GM18505 (cell line): ENCODE results near the gene ABCC9.
"Not testable (repeated sequence)": the region's sequence is repeated elsewhere in the genome, so short reads cannot be mapped to it uniquely, and the experiment has no call there.

Experiments
- ATAC-seq: cut with Tn5 transposase; IDR thresholded peaks from one replicate; pipeline ENCODE4 v1.9.1; 2021; ENCODE audit not compliant: unreplicated experiment
- POLR2A ChIP-seq: IDR thresholded peaks from 4 replicates; pipeline ENCODE4 v1.6.1; 2011; ENCODE audit warnings: borderline replicate concordance; ENCODE audit not compliant: insufficient read depth, insufficient read length; ENCODE audit errors: extremely low read depth

Gene ABCC9

DNA sequence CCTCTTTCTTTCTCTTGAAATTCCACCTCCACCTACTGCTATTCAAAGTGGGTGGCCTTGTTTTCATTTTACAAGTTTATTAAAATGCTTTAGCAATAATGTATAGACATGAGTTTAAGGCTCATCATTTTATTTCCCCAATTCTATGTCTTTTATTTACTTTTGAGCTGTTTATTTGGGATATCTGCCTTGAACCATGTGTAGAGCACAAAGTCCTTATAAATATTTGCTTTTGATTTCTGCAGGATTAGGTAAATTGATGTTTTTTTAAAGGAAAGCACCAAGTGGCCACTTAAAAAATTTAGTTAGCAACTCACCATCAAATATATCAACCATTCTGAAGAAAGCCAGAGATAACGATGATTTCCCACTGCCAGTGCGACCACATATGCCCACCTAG, 126.9 kb downstream of the ABCC9 start:
- no peak for TF ChIP-seq POLR2A
- ATAC-seq = no peak

DNA sequence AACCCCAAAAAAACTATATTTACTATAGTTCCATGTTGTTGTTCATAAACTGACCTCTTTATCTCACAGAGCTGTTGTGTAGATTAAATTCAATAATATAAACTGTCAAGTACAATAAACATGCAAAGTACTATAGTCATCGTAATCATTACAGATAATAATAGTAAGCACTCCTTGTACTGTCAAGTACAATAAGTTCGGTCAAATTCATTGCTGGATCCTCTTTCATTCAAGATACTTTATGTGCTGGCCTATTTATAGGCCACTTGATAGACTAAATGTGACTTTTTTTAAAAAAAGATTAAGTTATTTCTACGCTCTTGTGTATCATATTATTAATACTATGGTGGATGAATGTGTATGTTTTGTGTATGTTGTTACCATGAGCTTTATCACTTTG, 127.5 kb downstream of the ABCC9 start:
- TF ChIP-seq POLR2A = no peak
- no peak for ATAC-seq

DNA sequence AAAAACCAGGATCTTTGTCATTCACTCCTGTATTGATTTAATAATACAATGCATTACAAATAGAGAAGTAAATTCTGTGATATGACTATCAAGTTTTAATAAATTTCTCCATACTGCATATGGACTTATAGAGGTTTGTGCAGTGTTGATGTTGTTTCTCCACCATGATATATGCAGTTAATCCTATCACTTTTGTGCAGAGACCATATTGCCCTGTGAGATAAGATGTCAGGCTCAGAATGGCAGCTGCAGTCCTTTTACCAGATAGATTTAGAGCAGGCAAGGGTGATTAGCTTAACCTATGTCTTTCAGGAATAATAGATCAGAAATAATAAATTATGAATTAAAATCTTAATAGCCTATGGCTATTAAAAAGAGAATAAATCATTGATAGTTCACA, 128.1 kb downstream of the ABCC9 start:
- no peak for ATAC-seq
- no peak for TF ChIP-seq POLR2A

DNA sequence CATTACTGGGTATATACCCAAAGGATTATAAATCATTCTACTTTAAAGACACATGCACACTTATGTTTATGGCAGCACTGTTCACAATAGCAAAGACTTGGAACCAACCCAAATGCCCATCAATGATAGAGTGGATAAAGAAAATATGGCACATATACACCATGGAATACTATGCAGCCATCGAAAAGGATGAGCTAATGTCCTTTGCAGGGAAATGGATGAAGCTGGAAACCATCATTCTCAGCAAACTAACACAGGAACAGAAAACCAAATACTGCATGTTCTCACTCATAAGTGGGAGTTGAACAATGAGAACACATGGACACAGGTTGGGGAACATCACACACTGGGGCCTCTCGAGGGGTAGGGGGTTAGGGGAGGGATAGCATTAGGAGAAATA, 128.9 kb downstream of the ABCC9 start:
- not testable (repeated sequence) for ATAC-seq

DNA sequence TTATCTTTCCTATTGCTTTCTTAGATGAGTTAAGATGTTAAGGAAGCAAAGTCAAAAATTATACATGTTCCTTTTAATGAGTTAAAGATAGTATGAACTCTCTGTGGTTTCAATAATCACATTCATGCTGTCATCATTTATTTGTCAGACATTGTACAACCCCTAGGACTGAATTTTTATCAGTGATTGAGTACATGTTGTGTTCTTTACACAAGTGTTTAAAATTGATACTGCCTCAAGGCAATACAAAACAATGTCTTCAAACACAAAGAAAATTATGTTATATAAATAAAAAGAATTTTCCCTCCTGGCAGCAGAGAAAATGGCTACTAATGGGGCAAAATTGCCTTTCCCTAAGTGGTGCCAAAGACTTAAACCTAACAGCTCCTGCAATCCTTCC, 132.1 kb downstream of the ABCC9 start:
- TF ChIP-seq POLR2A = no peak
- ATAC-seq = no peak

DNA sequence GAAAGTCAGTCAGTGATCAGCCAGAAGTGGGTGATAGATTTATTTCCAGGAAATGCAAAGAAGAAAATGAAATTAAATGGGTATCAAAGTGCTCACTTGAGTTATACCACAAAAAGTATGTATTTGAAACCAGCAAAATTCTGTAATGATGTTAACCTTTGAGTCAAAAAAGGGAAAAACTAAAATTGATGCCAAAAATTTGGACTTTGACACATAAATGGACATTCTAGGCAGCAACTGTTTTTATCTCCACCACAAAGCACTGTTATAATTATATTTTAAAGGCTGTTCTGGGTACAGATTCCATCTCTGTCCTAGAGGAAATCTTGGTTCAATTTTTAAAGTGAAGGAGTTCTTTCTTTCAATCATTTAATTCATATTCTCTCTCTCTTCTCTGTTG, 135.0 kb downstream of the ABCC9 start:
- no peak for ATAC-seq
- TF ChIP-seq POLR2A = no peak

DNA sequence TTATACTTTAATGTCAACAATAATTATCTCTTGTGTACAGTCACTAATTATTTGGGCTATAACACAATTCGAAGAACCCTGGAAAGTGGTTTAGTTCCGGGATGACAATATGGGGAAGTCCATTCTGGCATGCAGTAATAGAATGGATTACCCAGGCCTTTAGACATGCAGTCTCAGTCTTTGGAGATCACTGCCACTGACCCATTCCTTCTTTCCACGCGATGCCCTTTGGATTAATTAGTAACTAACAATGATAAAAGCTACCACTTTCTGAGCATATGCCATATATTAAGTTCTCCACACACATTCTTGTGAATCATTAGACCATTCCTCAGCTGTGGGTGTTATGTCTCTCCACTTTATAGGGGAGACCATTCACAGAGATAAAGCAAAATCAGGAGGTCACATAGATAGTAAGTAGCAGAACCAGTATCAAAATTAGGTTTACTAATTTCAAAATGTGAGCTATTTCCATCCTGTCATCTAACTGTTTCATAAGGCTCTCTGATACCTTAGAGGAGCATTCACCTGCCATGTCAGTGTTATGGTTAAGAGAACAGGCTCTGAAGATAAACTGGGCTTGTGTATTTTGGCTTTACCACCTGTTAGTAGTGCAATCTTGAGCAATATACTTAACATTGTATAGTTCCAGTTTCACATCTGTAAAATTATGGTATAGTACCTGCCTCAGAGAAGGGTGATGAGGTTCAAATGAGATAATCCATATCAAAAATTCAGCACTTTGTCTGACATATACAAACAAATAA, 139.5 kb downstream of the ABCC9 start:
- no peak for TF ChIP-seq POLR2A
- no peak for ATAC-seq

DNA sequence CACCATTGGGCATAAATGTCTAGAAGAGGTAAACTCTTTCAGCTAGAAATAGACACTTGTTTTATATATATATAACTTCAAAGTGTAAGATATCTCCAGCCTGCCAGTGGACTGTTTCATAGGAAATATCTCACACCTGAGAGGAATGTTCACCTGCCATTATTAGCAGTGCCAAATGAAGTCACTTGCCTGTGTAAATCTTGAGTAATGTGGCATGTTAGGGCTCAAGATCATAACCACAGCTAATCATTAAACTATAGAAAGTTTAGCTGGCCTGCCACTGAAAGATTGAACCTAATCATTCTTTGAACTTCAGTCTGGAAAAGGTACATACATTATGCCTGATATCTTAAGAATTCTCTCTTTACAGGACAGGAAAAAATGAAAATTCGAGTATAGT, 141.2 kb downstream of the ABCC9 start:
- ATAC-seq = no peak
- no peak for TF ChIP-seq POLR2A

DNA sequence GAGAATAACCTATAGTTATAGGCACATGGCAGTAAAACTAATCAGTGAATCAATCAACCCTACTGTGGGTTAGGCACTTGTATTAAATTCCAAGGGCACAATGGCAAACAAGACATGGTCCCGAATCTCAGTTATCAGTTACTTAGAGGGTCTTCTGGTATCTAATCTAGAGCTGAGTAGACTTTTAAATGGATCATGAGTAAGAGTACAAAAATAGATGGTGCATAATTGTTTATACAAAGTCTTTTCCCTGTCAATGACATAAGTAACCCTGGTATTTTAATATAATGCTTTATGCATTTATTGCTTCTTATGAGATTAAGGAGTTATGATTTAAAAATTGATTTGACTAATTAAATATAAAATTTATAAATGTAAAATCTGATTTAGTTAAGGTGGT, 143.7 kb downstream of the ABCC9 start:
- TF ChIP-seq POLR2A = no peak
- ATAC-seq = no peak

DNA sequence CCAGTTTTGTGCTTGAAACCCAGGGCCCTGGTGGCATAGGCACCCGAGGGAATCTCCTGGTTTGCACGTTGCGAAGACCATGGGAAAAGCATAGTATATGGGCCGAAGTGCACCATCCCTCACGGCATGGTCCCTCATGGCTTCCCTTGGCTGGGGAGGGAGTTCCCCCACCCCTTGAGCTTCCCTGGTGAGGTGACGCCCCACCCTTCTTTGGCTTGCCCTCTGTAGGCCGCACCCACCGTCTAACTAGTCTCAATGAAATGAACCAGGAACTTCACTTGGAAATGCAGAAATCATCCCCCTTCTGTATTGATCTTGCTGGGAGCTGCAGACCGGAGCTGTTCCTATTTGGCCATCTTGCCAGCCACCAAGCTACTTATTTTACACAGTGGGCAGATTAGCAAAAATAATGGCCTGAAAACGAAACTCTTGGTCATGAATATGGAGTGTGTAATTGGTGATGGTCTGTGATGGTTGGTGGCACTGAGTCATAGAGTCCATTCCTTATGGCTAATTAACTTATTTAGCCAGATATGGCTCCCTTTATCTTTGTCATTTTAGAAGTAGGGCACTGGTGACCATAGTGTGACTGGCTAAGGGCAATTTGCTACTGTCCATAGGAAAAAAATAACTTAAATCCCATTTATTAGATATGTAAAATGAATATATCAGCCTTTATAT, 145.4 kb downstream of the ABCC9 start:
- TF ChIP-seq POLR2A = no peak
- ATAC-seq = no peak

DNA sequence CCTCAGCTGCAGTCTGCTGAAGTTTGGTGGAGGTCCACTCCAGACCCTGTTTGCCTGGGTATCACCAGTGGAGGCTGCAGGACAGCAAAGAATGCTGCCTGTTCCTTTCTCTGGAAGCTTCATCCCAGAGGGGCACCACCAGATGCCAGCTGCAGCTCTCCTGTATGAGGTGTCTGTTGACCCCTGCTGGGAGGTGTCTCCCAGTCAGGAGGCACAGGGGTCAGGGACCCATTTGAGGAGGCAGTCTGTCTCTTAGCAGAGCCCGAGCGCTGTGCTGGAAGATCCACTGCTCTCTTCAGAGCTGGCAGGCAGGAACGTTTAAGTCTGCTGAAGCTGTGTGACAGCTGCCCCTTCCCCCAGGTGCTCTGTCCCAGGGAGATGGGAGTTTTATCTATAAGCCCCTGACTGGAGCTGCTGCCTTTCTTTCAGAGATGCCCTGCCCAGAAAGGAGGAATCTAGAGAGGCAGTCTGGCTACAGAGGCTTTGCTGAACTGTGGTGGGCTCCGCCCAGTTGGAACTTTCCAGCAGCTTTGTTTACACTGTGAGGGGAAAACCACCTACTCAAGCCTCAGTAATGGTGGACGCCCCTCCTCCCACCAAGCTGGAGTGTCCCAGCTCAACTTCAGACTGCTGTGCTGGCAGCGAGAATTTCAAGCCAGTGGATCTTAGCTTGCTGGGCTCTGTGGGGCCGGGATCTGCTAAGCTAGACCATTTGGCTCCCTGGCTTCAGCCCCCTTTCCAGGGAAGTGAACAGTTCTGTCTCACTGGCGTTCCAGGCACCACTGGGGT, 146.2 kb downstream of the ABCC9 start:
- not testable (repeated sequence) for ATAC-seq

DNA sequence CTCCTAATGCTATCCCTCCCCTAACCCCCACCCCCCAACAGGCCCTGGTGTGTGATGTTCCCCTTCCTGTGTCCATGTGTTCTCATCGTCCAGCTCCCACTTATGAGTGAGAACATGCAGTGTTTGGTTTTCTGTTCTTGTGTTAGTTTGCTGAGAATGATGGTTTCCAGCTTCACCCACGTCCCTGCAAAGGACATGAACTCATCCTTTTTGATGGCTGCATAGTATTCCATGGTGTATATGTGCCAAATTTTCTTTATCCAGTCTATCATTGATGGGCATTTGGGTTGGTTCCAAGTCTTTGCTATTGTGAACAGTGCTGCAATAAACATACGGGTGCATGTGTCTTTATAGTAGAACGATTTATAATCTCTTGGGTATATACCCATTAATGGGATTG, 151.5 kb downstream of the ABCC9 start:
- ATAC-seq = not testable (repeated sequence)

DNA sequence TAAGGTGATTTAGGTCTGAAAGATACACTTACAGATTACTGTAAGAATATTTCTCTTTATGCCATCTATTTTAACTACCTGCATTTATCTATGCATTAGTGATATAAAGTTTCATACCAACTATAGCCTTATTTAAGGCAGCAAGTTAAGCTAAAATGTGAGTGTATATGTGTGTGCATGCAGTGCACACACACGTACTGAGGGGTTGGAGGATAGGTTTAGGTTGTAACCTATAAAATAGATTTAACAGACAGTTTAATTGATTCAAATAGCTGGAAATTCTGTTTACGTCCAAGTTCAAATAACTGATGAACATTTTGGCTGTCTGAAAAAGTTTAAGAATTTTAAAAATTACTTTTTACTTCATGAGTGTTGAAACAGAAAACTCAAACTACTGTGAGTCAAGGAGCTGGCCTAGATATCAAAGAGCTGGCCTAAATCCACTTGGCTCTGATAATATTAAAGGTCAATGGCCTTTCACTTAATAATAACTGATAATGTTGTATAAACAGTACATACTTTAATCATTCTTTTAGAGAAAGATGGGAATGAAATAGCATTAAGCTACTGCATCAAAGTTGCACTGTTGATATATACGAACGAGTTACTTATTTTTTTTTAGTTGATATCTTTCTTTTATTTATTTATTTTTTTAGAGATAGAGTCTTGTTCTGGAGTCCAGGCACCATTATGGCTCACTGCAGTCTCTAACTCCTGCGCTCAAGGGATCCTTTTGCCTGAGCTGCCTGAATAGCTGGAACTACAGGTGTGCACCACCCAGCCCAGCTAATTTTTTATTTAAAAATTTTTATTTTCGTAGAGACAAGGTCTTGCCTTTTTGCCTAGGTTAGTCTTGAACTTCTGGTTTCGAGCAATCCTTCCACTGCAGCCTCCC, 152.9 kb downstream of the ABCC9 start:
- no peak for ATAC-seq
- TF ChIP-seq POLR2A = no peak
